HT-29 (cell line): ENCODE data around the gene MRPL18. TPM values are rescaled to one million over a fixed set of nuclear protein-coding genes. Genes with fewer than 3 reads are reported as not detected.
"Not testable (repeated sequence)": the region's sequence is repeated elsewhere in the genome, so short reads cannot be mapped to it uniquely, and the experiment has no call there.

Source experiments
- DNase-seq: peaks from one replicate; pipeline ENCODE4 v3.0.0-alpha.2; 2015; ENCODE audit warnings: low spot score
- total RNA-seq: library from RNA; depleted of rRNA; stranded (reverse); fragments of >200 nt; shearing (Covaris generic); gene quantifications from 2 replicates; pipeline ENCODE4 v1.2.3, GENCODE V29; 2014

MRPL18 gene
- total RNA-seq, 1 experiment from 2014 or later, result 98.4 TPM

DNA sequence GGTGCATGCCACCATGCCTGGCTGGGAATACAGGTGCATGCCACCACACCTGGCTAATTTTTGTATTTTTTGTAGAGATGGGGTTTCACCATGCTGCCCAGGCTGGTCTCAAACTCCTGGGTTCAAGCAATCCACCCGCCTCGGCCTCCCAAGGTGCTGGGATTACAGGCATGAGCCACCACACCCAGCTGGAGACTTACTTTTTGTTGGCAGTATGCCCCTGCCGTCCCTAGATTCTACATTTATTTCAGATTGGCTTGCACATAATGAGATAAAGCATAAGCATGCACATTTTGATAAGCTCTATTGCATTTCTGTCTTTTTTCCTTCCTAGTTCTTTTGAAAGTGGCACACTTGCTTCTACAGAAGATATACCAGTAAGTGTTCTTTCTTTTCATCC, 26.5 kb downstream of the MRPL18 start:
- not testable (repeated sequence) for DNase-seq

- no peak for DNase-seq
Observed at GRCh38 chr6:159817951-159818739, 27.9 kb downstream of the MRPL18 start.

DNA sequence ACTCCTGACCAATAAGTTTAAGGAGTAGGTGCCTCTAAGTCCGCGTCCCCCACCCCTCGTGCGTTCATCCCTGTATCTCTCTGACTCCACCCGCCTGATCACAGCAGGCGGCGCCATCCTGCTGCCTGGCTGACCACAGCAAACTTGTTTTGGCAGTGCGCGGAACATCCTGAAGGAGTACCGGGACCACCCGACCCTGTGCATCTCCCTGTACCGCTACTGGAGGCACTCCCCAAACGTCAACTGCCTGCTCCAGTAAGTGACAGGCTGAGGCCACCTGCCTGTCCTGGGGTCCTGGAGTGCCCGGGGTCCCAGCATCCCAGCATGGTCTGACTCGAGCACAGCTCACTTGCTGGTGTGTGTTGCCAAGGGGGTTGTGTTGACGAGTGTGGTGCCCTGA, 28.8 kb downstream of the MRPL18 start:
- DNase-seq, result no peak

GRCh38 chr6:159819932-159820640, 29.8 kb downstream of the MRPL18 start:
- no peak for DNase-seq

- DNase-seq, result no peak
Observed at GRCh38 chr6:159821122-159821521, 30.9 kb downstream of the MRPL18 start.

- no peak for DNase-seq
Observed at GRCh38 chr6:159821726-159822125, 31.5 kb downstream of the MRPL18 start.

DNA sequence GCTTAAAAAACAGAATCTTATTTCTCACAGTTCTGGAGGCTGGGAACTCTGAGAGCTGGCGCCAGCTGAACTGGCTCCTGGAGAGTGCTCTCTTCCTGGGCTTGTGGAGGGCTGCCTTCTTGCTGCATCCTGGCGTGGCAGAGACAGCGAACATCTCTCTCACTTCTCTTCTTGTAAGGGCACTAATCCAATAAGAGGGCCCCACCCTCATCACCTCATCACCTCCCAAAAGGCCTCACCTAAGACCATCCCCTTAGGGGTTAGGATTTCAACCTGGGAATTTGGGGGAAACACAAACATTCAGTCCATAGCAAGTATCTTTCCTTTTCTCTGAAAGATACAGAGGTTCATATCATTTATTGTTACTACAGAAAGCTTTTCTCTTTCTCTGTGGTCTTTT, 33.7 kb downstream of the MRPL18 start:
- DNase-seq, result no peak

GRCh38 chr6:159824690-159825089, 34.4 kb downstream of the MRPL18 start:
- not testable (repeated sequence) for DNase-seq

DNA sequence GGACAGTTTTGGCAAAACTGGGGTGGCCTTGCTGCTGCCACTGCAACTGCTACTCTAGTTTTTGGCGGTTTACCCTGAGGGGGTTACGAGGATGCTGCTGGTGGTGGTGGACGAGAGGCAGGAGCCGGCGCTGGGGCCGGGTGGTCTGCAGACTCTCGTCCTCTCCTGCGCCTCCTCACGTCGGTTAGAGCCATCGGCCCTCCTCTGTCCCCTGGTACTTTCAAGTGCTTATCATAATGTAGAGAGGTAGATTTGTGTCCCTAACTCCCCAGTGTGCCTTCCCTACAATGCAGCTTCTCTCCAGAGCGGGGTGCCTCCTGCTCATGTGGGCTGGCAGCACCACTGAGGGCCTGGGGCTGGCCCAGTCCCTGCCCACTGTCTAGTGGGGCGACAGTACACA, 35.7 kb downstream of the MRPL18 start:
- DNase-seq, result no peak

DNA sequence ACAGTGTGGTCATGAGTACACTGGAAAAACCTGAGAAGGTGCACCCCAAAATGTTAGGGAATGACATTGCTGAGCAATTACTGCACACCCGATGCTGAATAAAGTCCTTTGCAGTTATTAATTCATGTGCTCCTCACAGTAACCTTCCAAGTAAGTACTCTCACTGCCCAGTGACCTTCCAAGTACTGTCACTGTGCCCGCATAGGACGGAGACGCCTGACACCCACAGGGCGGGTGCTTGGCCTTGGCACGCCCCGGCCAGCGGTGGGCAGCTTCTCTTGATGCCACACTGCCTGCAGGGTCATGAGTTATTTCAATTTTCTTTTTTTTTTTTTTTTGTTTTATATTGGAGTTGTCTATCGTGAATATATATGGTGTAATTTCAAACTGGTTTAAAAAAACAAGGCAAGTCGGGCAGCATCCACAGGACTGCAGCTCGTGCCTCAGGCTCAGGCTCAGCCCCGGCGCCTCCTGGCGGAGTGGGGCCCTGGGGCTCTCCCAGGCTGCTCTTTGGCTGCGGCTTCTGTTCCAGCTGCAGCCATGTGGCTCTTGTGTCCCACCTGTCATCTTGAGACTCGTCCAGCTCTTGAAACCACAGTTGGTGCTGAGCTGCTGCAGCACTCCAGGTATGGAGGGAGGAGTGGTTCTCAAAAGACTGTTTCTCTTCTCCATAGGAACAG, 36.8 kb downstream of the MRPL18 start:
- DNase-seq, result no peak

DNA sequence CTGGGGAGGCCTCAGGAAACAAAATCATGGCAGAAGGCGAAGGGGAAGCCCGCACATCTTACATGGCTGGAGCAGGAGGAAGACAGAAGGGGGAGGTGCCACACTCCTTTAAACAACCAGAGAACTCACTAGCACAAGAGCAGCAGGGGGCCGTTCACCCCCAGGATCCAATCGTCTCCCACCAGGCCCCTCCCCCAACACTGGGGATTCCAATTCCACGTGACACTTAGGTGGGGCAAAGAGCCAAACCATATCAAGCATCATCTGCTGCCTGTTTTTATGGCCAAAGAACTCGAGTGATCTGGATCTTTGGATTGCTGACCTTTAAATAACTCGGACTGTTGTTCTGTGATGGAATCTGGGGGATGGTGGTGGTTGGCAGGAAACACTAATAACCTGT, 37.8 kb downstream of the MRPL18 start:
- DNase-seq, result no peak

GRCh38 chr6:159829526-159829925, 39.3 kb downstream of the MRPL18 start:
- no peak for DNase-seq

- no peak for DNase-seq
Observed at GRCh38 chr6:159830501-159831372, 40.5 kb downstream of the MRPL18 start.

DNA sequence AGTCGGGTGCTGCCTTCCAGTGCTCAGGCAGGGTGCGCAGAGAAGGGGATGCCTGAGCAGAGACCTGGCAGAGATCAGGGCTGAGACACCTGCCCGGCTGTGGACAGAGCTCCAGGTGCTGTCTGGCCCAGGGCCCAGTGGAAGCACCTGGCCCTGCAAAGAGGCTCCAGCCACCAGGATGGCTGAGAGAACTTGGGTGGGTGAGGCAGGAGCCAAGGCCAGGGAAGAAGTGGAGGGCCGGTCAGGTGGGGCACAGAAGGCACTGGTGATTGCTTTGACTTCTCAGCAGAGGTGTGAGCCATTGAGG, 41.1 kb downstream of the MRPL18 start:
- no peak for DNase-seq

DNA sequence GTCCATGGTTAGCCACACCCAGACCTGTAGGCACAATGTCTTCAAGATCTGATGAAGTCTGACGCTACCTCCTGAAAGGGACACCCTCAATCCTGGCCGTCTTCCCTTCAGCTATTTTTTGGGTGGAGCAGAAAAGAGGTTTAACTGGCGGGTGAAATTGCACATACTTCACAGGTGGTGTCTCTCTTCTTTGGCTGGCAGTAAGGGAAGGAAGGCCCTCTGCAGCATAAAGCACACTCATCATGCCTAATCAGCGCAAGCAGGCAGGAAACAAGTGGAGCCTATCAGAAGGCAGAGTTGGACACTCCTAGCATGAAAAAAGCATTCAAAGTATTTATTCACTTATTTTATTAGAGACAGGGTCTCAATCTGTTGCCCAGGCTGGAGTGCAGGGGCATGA, 42.7 kb downstream of the MRPL18 start:
- no peak for DNase-seq

DNA sequence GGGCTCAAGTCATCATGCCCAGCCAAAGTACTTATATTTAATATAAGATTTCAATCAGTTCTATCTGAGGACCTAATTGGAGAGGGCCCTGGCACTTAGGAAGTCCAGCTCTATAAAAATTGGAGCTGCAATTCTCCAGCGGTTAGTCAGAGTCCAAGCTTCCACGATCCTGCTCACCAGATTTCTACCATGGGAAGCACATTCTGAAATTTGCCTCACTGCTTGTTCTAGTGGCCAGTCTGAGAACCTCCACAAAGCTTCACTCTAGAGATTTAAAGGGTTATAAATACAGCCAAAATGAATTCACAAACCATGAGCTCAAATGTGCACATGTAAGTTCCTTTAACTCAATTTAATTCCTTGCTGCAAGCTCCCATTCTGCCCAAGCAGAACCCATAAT, 43.3 kb downstream of the MRPL18 start:
- DNase-seq, result no peak

DNA sequence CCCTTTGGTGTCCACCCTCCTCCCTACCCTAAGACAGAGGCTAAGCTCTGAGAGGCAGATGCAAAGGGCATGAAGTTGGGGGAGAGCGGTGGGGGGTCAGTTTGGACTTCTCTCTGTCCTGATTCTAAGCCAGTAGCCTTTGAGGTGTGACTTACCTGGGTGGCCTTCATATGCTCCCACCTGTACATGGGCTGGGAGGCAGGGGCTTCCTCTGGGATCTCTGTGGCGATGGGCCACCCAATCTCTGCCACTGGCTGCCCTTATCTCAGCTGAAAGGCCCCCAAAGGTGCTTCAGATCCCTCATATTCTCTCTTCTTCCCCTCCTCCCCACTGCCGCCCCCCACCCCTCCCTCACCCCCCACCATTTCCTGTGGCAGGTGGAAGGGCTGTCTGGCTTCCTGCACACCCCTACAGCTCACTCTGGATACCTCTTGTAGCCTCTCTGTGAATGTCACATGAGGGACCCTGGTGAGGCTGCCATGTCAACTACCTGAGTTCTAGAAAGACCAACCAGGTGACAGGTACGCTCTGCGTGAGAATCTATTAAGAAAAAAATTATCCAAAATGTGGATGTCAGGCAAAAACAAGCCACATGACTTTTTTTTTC, 43.8 kb downstream of the MRPL18 start:
- DNase-seq, result no peak

DNA sequence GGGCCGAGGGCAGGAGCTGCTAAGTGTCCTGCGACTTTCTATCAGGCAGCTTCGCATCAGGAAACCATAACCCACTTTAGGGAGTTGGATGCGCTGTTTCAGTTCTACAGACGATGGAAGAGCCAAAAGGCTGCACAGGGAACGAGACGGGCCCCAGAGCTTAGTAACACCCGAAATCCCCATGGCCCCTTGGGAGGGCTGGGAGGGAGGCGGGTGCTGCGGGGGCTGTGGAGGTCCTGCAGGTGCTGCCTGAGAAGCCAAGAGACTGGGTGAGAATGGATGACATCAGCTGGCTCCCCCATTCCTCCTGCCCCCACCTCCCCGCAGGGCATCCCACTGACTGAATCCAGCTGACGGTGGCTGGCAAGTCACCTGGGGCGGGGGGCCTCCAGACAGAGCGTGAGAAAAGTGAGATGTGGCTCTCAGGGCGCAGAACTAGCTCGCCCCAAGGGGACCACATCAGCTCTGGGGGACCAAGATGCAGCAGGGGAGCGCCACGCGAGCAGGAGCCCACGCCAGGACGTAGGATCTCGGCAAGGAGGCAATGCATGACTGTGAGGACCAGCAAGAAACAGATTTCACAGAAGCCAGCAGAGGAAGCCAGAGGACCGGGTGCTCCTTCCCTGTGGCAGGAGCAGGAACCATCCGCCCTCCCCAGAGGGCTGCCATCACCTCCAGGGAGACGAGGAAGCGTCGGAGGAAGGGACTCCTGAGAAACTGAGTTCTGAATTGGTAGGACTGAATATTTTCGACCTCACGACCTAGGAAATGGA, 46.6 kb downstream of the MRPL18 start:
- DNase-seq, result no peak

GRCh38 chr6:159837511-159837910, 47.2 kb downstream of the MRPL18 start:
- DNase-seq, result no peak

DNA sequence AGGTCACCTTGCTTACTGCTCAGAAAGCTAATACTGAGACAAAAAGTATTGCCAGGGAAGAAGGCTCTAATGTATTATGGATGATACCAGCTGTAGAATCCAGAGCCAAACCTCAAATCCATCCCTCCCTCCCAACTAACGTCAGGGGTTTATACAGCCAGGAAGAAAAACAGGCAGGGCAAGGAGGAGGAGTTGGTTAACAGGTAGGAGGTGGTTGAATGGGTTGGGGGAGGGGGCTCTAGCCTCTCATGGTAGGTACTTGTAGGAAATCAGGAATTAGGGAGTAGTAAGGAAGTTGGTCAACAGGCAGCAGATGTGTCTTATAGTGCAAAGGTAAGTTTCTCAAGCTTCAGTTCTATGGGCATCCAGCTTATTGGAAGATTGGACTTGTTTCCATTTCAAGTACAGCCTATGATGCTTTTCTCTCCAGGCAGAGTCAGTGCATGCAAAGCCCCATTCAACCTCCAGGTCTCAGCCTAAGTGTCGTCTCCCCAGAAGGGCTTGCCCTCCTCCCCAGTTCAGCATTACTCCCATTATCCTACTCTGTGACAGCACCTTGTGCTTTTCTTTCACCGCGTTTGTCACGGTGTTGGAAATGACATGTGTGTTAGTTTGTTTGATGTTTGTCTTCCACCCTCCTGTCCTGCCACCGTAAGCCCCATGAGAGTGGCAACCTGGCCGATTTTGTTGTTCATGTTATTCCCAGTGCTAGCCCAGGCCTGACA, 47.9 kb downstream of the MRPL18 start:
- no peak for DNase-seq
